Activated CD4-positive, alpha-beta T cell treated with anti-CD3 and anti-CD28 coated beads for 24 hours (primary cell): ENCODE measurements around the gene ABCA3.
A peak's percentile ranks its signal among the peaks of the same experiment; 100 is the strongest.
"Not testable (repeated sequence)": the region's sequence is repeated elsewhere in the genome, so short reads cannot be mapped to it uniquely, and the experiment has no call there.

ENCODE experiments used
- DNase-seq, 2 donors: peaks; one replicate each; pipeline ENCODE4 v3.0.0-alpha.2; 2020; ENCODE audit warnings: low read depth in 2 of 2

The ABCA3 gene

DNA sequence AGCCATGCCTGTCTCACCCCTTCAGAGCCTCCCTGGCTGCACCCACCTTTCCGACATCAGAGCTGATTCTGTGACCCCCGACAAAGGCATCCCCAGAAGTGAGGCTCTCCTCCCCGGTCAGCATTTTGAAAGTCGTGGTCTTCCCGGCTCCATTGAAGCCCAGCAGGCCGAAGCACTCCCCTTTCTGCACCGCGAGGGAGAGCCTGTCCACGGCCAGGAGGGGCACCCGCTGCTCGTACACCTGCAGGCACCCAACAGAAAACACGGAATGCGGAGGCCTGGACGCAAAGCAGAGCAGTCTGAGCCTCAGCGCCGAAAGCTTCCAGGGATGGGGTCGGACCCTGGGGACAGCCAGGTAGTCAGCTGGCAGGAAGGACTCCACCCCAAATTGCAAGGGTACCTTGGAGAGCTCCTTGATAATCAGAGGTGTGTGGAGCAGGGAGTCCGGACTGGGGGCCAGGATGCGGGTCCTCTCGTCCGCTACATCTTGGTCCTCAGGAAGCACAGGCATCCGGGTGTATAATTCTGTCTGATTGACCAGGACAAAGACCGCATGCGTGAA, 59.5 kb downstream of the ABCA3 start:
- DNase-seq, result no peak

DNA sequence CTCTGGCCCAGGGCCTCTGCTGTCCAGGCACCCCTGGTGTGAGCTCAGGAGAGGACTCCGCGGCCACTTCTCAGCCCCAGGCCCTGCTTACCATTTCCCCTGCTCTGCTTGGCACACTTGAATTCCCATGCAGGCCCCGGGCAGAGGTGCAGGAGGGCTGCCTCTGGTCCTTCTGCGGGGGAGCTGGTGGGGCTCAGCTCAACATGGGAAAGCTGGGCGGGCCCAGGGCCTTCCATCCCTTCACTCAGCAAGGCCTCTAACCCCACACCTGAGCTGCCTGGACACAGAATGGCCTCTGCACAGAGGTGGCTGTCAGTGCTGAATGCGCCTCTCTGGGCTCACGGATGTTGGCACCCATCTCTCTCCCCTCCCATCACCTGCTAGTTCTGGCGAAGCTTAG, 60.1 kb downstream of the ABCA3 start:
- DNase-seq, result no peak

GRCh38 chr16:2278956-2279800, 61.4 kb downstream of the ABCA3 start:
- no peak for DNase-seq

DNA sequence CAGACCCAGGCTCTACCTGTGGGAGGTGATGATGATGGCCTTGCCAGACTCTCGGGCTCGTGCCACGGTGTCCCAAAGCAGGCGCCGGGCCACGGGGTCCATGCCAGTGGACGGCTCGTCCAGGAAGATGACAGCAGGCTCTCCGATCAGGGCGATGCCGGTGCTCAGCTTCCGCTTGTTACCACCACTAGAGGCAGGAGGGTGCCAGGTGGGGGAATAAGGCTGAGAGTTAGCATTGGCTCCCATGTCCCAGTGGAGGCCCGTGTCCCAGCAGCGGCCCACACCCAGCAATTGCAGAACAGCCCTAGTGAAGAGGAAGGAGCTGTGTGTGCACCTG, 62.3 kb downstream of the ABCA3 start:
- no peak for DNase-seq

DNA sequence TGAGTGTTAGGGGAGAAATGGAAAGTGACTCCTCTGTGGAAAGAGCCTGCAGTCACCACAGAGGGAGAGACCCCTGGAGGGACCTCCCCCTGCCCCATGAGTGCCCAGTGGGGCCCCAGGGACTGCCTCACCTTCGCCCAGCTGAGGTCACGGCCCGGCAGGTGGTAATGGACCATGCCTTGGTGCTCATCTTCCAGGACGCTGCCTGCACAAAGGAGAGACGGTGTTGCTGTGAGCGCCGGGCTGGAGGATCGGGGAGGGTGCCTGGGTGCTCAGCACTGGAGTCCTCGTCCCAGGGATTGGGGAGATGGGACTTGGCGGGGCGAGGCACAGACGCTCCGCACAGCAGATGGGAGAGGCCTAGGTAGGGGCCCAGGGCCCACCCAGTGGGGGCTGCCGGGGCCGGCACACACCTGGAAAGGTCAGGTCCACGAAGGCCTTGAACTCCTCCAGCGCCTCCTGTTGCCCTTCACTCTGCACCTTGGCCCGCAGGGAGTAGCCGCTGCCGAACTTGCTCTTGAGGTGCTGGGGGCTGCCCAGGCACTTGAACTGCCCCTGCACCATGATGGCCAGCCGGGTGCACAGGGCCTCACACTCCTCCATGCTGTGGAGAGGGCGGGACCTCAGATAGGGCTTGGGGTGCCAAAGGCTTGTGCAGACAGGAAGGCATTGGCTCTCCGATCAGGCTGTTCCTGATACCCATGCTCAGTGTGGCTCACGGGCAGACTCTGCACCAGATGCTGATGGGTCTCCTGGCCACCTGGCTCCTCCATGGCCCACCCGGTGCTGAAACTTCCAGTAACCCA, 62.9 kb downstream of the ABCA3 start:
- no peak for DNase-seq

DNA sequence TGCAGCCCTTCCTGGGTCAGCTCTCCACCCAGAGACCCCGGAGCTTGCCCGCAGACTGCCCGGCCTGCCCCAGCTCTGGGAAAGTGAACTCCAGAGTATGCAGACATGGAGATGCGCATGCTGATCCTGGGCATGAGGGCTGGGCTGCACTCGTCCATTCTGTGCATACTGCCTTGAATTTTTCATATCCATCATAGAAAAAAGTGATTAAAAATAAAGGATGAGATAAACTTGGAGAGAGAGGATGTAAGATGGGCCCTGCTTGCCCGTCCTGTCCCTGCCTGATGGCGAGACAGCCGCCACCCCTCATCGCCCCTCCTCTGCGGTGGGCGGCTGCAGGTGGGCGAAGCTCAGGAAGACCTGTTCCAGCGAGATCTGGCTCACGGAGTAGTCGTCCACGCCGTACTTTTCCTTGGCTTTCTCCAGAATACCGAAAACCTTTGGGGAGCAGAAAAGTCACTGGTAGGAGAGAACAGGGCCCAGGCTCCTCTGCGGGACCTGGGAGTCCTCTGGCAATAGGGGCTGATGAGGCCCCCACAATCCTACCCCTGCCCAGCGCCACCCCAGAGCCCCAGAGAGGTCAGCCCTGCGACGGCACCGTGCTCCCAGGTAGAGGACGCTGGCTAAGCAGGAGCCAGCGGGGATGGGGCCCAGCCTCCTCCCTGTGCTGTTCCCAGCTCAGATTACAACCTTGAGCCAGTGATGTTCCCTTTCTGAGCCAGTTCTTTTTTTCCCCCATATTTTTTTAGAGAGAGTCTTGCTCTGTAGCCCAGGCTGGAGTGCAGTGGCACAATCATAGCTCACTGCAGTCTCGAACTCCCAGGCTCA, 63.9 kb downstream of the ABCA3 start:
- DNase-seq, result no peak

DNA sequence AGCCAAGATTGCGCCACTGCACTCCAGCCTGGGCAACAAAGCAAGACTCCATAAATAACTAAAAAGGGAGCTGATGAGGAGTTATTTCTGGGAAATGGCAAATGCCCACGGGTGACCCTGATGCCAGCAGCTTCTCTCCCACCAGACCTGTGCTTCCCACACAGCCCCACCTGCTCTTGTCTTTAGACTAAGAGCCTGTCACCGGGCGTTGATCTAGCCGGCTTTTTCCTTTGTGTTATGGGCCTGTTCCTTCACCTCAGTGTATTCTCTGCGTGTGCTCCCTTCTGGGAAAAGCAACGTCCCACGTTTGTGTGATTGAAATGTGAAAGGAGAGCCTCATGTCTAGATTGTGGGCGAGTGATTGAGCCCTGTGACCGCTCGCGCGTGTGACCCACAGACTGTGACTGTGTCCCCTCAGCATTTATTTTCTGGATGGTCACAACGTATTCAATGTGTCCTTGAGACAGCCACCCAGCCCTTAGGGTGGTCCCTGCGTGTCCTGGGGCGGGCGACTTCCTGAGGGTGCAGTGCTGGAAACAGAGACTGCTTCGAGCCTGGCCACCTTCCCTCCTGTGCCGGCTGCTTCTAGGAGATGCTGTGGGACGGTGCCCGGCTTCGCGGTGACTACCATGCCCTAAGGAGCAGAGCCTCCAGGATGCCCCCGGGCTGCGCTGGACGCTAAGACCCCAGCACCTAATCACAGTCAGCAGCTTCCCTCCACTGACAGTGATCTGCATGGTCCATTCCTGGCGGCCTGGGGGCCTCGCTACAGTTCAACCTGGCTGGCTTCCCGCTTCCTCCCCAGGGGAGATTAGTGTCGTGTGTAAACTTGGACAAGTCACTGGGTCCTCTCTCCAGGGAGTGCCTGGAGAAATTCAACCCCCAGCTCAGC, 64.8 kb downstream of the ABCA3 start:
- no peak for DNase-seq

GRCh38 chr16:2273931-2274330, 66.6 kb downstream of the ABCA3 start:
- no peak for DNase-seq

DNA sequence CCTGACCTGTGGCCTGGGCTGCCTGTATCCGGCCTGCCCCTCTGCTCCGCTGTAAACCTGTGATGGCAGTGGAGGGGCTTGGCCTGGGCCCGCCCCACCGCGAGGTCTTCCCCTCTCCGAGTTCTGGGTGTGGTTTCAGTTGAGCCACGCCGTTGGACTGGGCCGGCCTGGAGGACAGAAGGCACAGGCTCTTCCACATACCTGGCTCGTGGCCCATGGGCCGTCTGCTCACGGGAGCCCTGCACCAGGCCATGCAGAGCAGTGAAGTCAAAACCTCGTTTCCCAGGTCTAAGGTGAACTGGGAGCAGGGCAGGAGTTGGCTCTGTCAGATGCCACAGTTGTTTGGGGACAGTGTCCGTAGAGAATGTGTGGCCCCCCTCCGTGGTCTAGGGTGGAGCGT, 67.0 kb downstream of the ABCA3 start:
- DNase-seq, result no peak

GRCh38 chr16:2271848-2272461, 68.6 kb downstream of the ABCA3 start:
- DNase-seq, result no peak

DNA sequence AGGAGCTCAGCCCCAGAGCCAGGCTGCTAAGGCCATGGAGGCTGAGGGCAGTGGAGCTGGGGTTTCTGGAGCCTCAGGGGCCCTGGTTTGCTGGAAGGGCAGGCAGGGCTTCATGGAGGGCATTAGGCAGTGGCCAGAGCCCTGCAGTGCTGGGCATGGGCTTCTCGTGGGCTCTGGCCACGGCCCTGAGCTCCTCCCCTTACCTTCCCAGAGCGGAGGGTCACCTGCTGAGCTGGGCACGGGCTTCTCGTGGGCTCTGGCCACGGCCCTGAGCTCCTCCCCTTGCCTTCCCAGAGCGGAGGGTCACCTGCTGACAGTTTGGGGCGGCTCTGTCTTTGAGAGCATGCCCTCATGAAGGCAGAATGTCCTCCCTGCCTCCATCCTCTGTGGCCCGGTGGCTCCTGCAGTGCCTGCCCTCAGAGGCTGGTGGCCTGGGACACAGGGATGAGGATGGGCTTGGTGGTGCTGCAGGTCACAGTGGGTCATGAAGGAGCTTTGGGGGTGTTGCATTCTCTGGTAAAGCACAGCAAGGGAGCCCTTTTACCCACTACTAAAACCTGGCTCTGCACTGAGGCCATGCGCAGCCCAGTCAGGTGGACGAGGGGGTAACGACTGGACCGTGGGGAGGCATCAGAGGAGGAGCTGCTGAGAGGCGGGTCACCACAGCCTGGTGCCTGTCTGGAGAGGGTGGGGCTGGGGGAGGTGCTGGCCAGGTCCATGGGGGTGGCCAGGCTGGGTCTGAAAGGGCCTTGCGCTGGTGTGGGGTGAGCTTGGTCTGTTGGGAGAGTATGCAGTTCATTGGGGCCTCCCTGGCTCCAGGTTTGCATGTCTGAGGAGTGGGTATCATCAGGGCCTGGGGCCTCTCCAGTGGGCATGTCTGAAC, 69.7 kb downstream of the ABCA3 start:
- DNase-seq, result no peak

DNA sequence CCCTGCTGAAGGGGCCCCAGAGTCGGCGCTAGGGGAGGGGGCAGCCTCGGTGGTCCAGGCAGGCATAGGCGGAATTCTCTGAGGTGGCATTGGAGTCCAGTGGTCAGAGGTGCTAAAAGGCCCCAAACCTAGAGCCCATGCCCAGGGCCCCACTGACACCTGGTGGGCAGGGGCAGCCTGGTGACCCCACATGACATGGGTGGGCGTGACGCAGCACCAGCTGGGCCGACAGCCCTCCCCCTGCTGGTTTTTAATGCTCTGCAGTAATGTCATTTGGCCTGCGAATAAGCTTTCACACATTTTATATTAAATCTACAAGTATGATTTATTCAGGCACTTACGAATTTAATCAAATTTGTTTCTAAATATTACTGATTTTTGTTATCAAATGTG, 70.5 kb downstream of the ABCA3 start:
- no peak for DNase-seq

GRCh38 chr16:2267913-2268666, 72.4 kb downstream of the ABCA3 start, which contains the start of gene RNPS1:
RNPS1 (minus strand) TSS chr16:2268126; CDS start chr16:2264643, 3,483 bp downstream.
- peak; percentile 89 to 95 for DNase-seq

- not testable (repeated sequence) for DNase-seq
Measured at GRCh38 chr16:2267505-2267912, 73.0 kb downstream of the ABCA3 start.

DNA sequence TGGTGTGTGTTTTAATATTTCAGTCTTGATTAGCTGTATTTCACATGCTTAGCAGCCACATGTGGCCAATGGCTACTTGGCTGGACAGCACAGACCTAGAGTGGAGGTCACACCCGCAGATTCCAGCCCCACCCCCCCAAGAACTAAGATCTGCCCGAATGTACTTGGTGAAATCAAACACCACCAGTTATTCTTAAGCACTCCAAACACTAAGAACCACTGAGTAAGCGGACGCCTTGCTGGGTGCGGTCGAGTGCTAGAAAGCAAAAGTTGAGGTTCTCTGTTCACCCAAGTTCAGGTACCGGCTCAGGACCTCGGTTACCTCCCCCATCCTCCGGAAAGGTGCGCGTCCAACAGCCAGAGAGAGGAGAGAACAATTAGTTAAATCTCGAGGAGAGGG, 73.6 kb downstream of the ABCA3 start:
- DNase-seq, result not testable (repeated sequence)

DNA sequence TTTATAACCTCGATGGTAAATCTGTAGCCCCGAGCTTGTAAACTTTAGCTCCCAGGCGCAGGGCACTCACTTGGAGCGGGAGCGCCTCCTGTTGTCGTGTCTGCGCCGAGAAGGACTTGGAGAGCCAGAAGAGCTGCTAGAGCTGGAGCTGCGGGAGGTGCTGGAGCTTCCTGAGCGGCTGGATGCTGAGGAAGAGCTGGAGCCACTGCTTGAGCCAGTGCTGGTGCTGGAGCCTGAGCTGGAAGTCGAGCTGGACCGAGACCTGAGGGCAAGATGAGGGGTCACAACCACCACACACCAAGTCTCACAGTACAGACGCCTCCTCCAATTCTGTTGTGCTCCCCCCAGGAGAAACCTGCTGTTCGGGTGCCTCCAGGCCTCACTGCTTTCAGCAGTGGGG, 77.5 kb downstream of the ABCA3 start:
- DNase-seq, result not testable (repeated sequence)

DNA sequence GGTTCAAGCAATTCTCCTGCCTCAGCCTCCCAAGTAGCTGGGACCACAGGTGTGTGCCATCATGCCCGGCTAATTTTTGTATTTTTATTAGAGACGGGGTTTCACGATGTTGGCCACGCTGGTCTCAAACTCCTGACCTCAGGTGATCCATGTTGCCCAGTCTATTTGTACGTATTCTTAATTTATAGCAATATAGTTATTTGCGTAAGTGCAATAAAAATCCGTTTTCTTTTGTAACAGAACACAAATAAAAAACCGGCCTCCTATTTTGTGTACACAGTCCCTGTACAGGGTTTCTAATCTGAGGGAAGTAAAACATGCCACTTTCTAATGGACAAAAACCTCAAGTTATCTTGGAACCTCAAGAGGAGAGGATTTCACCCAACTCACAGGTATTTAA, 80.3 kb downstream of the ABCA3 start:
- DNase-seq, result no peak

GRCh38 chr16:2258530-2258929, 82.0 kb downstream of the ABCA3 start:
- not testable (repeated sequence) for DNase-seq

DNA sequence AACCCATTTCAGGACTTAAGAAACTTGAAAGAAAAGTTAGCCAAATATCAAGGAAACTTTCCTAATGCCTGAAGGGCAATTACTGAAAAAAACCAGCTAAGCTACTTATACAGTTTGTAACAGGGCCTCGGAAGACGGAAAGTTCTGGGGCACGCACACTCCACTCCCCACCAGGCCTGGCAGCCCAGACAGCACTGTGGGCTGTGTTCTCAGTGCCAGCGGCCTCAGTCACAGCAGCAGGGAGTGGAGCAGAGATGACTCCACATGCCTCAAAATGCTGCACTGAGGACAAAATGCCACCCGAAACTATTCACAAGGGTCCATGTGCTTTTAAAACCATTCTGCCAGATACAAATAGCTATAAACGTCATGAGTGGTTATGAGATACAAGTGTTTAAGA, 82.8 kb downstream of the ABCA3 start:
- DNase-seq, result no peak
